ENCODE data around the gene DTYMK. TPM values are rescaled to one million over a fixed set of nuclear protein-coding genes. Genes with fewer than 3 reads are reported as not detected.

Gene DTYMK
- total RNA-seq, 1 donor: 14.1 TPM

GRCh38 chr2:241637795-241638660, 48.6 kb downstream of the DTYMK start:
- H4K20me1 ChIP-seq (ENCODE audit: insufficient read depth, low read length): peaks cover 65% of the 10 kb centered on the region
- peaks cover 15% of the 10 kb centered on the region for H3K4me1 ChIP-seq (ENCODE audit: insufficient read depth, low read length)
- H3K4me3 ChIP-seq (ENCODE audit: insufficient read depth, low read length): peak overlapping the region; percentile 96
- TF ChIP-seq CTCF (IDR thresholded peaks at IDR 0.05; ENCODE audit: extremely low read depth, low read depth, low read length): no peak
- peaks cover 88% of the 10 kb centered on the region for H3K79me2 ChIP-seq (ENCODE audit: insufficient read depth, low read length)
- H3K4me2 ChIP-seq (ENCODE audit: insufficient read depth, low read length): peak overlapping the region; percentile 96
- H3K36me3 ChIP-seq (ENCODE audit: insufficient read depth, low read length): peaks cover 18% of the 10 kb centered on the region
- peak overlapping the region; percentile 99 for H2AFZ ChIP-seq (ENCODE audit: low read length)
- no peaks in the 10 kb centered on the region for H3K9me3 ChIP-seq (ENCODE audit: low read depth, low read length)
- peak overlapping the region; percentile 98 for H3K27ac ChIP-seq (ENCODE audit: low read depth, low read length)
- peak; percentile 96 for DNase-seq (ENCODE audit: insufficient read length, low spot score, missing footprints)
- no peaks in the 10 kb centered on the region for H3K27me3 ChIP-seq (ENCODE audit: insufficient read depth, low read length)

- Histone ChIP-seq H3K27ac (ENCODE audit: low read depth, low read length) (peak within 1 kb of the TSS; percentile 98), H3K79me2 (ENCODE audit: insufficient read depth, low read length) (peaks cover 88% of the 10 kb centered on the region), H3K27me3 (ENCODE audit: insufficient read depth, low read length) (no peaks in the 10 kb centered on the region), H4K20me1 (ENCODE audit: insufficient read depth, low read length) (peaks cover 70% of the 10 kb centered on the region), H3K9me3 (ENCODE audit: low read depth, low read length) (no peaks in the 10 kb centered on the region), H3K4me2 (ENCODE audit: insufficient read depth, low read length) (peak within 1 kb of the TSS; percentile 96), H3K4me1 (ENCODE audit: insufficient read depth, low read length) (peaks cover 15% of the 10 kb centered on the region), H3K36me3 (ENCODE audit: insufficient read depth, low read length) (peaks cover 26% of the 10 kb centered on the region), H2AFZ (ENCODE audit: low read length) (peak within 1 kb of the TSS; percentile 99), H3K4me3 (ENCODE audit: insufficient read depth, low read length) (peak within 1 kb of the TSS; percentile 96)
- no peak for TF ChIP-seq CTCF (IDR thresholded peaks at IDR 0.05; ENCODE audit: extremely low read depth, low read depth, low read length)
- peak; percentile 99 for DNase-seq (ENCODE audit: insufficient read length, low spot score, missing footprints)
These were observed 49.4 kb downstream of the DTYMK start, which contains the start of the genes ATG4B and THAP4 for GRCh38 chr2:241637018-241637794. ATG4B (plus strand) TSS chr2:241637693; CDS start chr2:241637715, 22 bp downstream. THAP4 (minus strand) TSS chr2:241637158; CDS start chr2:241637017, 141 bp downstream.

GRCh38 chr2:241636182-241637017, 50.2 kb downstream of the DTYMK start:
- Histone ChIP-seq H3K9me3 (ENCODE audit: low read depth, low read length) (no peaks in the 10 kb centered on the region), H3K4me3 (ENCODE audit: insufficient read depth, low read length) (peak overlapping the region; percentile 96), H3K27me3 (ENCODE audit: insufficient read depth, low read length) (no peaks in the 10 kb centered on the region), H3K4me1 (ENCODE audit: insufficient read depth, low read length) (peaks cover 13% of the 10 kb centered on the region), H3K4me2 (ENCODE audit: insufficient read depth, low read length) (peak overlapping the region; percentile 92), H2AFZ (ENCODE audit: low read length) (peak overlapping the region; percentile 62), H3K27ac (ENCODE audit: low read depth, low read length) (peak overlapping the region; percentile 62), H3K36me3 (ENCODE audit: insufficient read depth, low read length) (peaks cover 34% of the 10 kb centered on the region), H4K20me1 (ENCODE audit: insufficient read depth, low read length) (peaks cover 68% of the 10 kb centered on the region), H3K79me2 (ENCODE audit: insufficient read depth, low read length) (peaks cover 89% of the 10 kb centered on the region)
- no peak for TF ChIP-seq CTCF (IDR thresholded peaks at IDR 0.05; ENCODE audit: extremely low read depth, low read depth, low read length)
- DNase-seq (ENCODE audit: insufficient read length, low spot score, missing footprints): peak; percentile 95

Measured in osteoblast (primary cell).